ENCODE results near the gene LGMN. TPM values are rescaled to one million over a fixed set of nuclear protein-coding genes. Genes with fewer than 3 reads are reported as not detected.

The LGMN gene
- total RNA-seq, 2 experiments from 2014 or later, result 2.1 to 2.3 TPM

- no peak for TF ChIP-seq CTCF (IDR thresholded peaks at IDR 0.05)
- no peaks in the 10 kb centered on the region for H3K27me3 Mint-ChIP-seq
- DNase-seq (no peak), ATAC-seq (no peak)
- CTCF ChIA-PET, result interaction anchor here (0.6 to 9.3 kb wide), 4 partner anchors 20 to 72 kb away, joined by 4 to 100 read pairs (median 6); no protein-coding TSS in a partner anchor
- H3K4me3 Mint-ChIP-seq, result no peak overlapping the region
- intact Hi-C loops (cut with micrococcal nuclease), result no loop called here
- H3K9me3 Mint-ChIP-seq, result no peaks in the 10 kb centered on the region
- no peaks in the 10 kb centered on the region for H3K36me3 Mint-ChIP-seq (ENCODE audit: low read depth)
- peaks cover 3% of the 10 kb centered on the region for H3K4me1 Mint-ChIP-seq (ENCODE audit: low read depth)
- POLR2A ChIA-PET, result no interaction called here
- no peak overlapping the region for H3K27ac Mint-ChIP-seq
These were observed 39.0 kb downstream of the LGMN start for GRCh38 chr14:92709340-92710000.

- intact Hi-C loops (cut with micrococcal nuclease), result no loop called here
- DNase-seq, result no peak
- TF ChIP-seq CTCF (IDR thresholded peaks at IDR 0.05), result no peak
- H3K27ac Mint-ChIP-seq, result no peak overlapping the region
- ATAC-seq, result no peak
- ChIA-PET POLR2A (no interaction called here), CTCF (interaction anchor here (0.9 to 9.3 kb wide), 2 partner anchors 75 to 356 kb away, joined by 3 to 100 read pairs; no protein-coding TSS in a partner anchor)
- no peak overlapping the region for H3K4me3 Mint-ChIP-seq
- peaks cover 3% of the 10 kb centered on the region for H3K4me1 Mint-ChIP-seq (ENCODE audit: low read depth)
- no peaks in the 10 kb centered on the region for H3K36me3 Mint-ChIP-seq (ENCODE audit: low read depth)
- no peaks in the 10 kb centered on the region for H3K27me3 Mint-ChIP-seq
- no peaks in the 10 kb centered on the region for H3K9me3 Mint-ChIP-seq
These were observed 42.0 kb downstream of the LGMN start for GRCh38 chr14:92706386-92706785.

GRCh38 chr14:92704821-92705220 lies 43.6 kb downstream of the LGMN start:
- H3K36me3 Mint-ChIP-seq (ENCODE audit: low read depth), result no peaks in the 10 kb centered on the region
- H3K9me3 Mint-ChIP-seq, result no peaks in the 10 kb centered on the region
- no peak overlapping the region for H3K27ac Mint-ChIP-seq
- H3K4me3 Mint-ChIP-seq, result no peak overlapping the region
- H3K27me3 Mint-ChIP-seq, result peaks cover 1% of the 10 kb centered on the region
- DNase-seq (no peak), ATAC-seq (no peak)
- no peak for TF ChIP-seq CTCF (IDR thresholded peaks at IDR 0.05)
- intact Hi-C loops (cut with micrococcal nuclease), result no loop called here
- CTCF ChIA-PET, result no interaction called here
- peaks cover 3% of the 10 kb centered on the region for H3K4me1 Mint-ChIP-seq (ENCODE audit: low read depth)
- POLR2A ChIA-PET, result no interaction called here

- Mint-ChIP-seq H3K9me3 (no peaks in the 10 kb centered on the region), H3K36me3 (ENCODE audit: low read depth) (no peaks in the 10 kb centered on the region), H3K27me3 (peaks cover 1% of the 10 kb centered on the region), H3K4me3 (no peak overlapping the region), H3K4me1 (ENCODE audit: low read depth) (peaks cover 3% of the 10 kb centered on the region), H3K27ac (no peak overlapping the region)
- CTCF ChIA-PET, result interaction anchor here (1.3 to 1.7 kb wide), 3 partner anchors 10 to 80 kb away, joined by 4 to 5 read pairs (median 5); no protein-coding TSS in a partner anchor
- POLR2A ChIA-PET, result interaction anchor here (0.6 kb wide), 1 partner anchor 198 kb away, joined by 3 read pairs; no protein-coding TSS in a partner anchor
- ATAC-seq (no peak), DNase-seq (no peak)
- TF ChIP-seq CTCF (IDR thresholded peaks at IDR 0.05), result no peak
- intact Hi-C loops (cut with micrococcal nuclease), result no loop called here
These were observed 44.2 kb downstream of the LGMN start for GRCh38 chr14:92704036-92704804.

- Mint-ChIP-seq H3K36me3 (ENCODE audit: low read depth) (no peaks in the 10 kb centered on the region), H3K4me3 (no peak overlapping the region), H3K9me3 (no peaks in the 10 kb centered on the region), H3K27ac (no peak overlapping the region), H3K27me3 (peaks cover 1% of the 10 kb centered on the region), H3K4me1 (ENCODE audit: low read depth) (peaks cover 3% of the 10 kb centered on the region)
- CTCF ChIA-PET, result interaction anchor here (1.3 to 1.7 kb wide), 3 partner anchors 10 to 81 kb away, joined by 4 to 5 read pairs (median 5); no protein-coding TSS in a partner anchor
- POLR2A ChIA-PET, result interaction anchor here (0.6 kb wide), 1 partner anchor 197 kb away, joined by 3 read pairs; no protein-coding TSS in a partner anchor
- no peak for TF ChIP-seq CTCF (IDR thresholded peaks at IDR 0.05)
- ATAC-seq (no peak), DNase-seq (no peak)
- intact Hi-C loops (cut with micrococcal nuclease), result no loop called here
These were observed 44.9 kb downstream of the LGMN start for GRCh38 chr14:92703516-92703915.

Data from activated CD8-positive, alpha-beta T cell treated with anti-CD3 and anti-CD28 coated beads for 36 hours (primary cell).